OCI-LY3 (cell line): ENCODE data around the gene GRIK4.

ENCODE experiments used
- H2AFZ ChIP-seq: fragments of 200-600, 300-600 bp; shearing (Covaris generic); 2 replicates; pipeline ENCODE4 v1.6.0; 2014; ENCODE audit warnings: antibody characterized with exemption, low read depth, low read length
- H3K27ac ChIP-seq: fragments of 200-600, 300-600 bp; sonication (generic); 2 replicates; pipeline ENCODE4 v1.5.1; 2014; ENCODE audit warnings: mild to moderate bottlenecking, low read length, moderate library complexity, mixed read lengths
- H3K27me3 ChIP-seq: fragments of 200-600, 300-600 bp; sonication (generic); 2 replicates; pipeline ENCODE4 v1.6.1; 2014; ENCODE audit warnings: low read depth, low read length, mixed read lengths
- H3K36me3 ChIP-seq: fragments of 200-600, 300-600 bp; sonication (generic); replicated peaks from 2 replicates; pipeline ENCODE3; 2014; ENCODE audit warnings: low read depth, low read length, mixed read lengths
- H3K4me1 ChIP-seq: fragments of 300-600, 200-600 bp; sonication (generic); 2 replicates; pipeline ENCODE4 v1.6.1; 2014; ENCODE audit warnings: low read length, mixed read lengths
- H3K4me2 ChIP-seq: fragments of 200-600, 300-600 bp; sonication (generic); 2 replicates; pipeline ENCODE4 v1.6.1; 2014; ENCODE audit warnings: low read length, mixed read lengths
- H3K4me3 ChIP-seq: fragments of 300-600, 200-600 bp; sonication (generic); 2 replicates; pipeline ENCODE4 v1.5.1; 2014; ENCODE audit warnings: antibody characterized with exemption, mild to moderate bottlenecking, low read length, moderate library complexity
- H3K79me2 ChIP-seq: fragments of 300-600, 200-600 bp; shearing (Covaris generic); 2 replicates; pipeline ENCODE4 v1.6.1; 2014; ENCODE audit warnings: mild to moderate bottlenecking, low read length, mixed read lengths
- H3K9ac ChIP-seq: fragments of 300-600, 200-600 bp; shearing (Covaris generic); 2 replicates; pipeline ENCODE4 v1.6.0; 2014; ENCODE audit warnings: mild to moderate bottlenecking, low read length, moderate library complexity
- H3K9me3 ChIP-seq: fragments of 200-600, 300-600 bp; shearing (Covaris generic); 2 replicates; pipeline ENCODE4 v1.6.1; 2014; ENCODE audit warnings: low read length, mixed read lengths; ENCODE audit not compliant: insufficient read depth
- H4K20me1 ChIP-seq: fragments of 200-600, 300-600 bp; sonication (generic); 2 replicates; pipeline ENCODE4 v1.6.1; 2016; ENCODE audit warnings: low read length, mixed read lengths; ENCODE audit not compliant: insufficient read depth
- CTCF ChIP-seq: fragments of 200-600, 300-600 bp; sonication (generic); IDR thresholded peaks from 2 replicates; pipeline ENCODE4 v1.5.1; 2014; ENCODE audit warnings: antibody characterized with exemption, low read length, low read depth
- EZH2phosphoT487 ChIP-seq: fragments of 200-600 bp; shearing (Covaris generic); IDR thresholded peaks from 2 replicates; pipeline ENCODE4 v1.6.1; 2018; ENCODE audit warnings: antibody characterized with exemption, mixed run types, low read depth

GRIK4 gene

GRCh38 chr11:120722524-120722923 is 211.0 kb downstream of the GRIK4 start:
- TF ChIP-seq EZH2phosphoT487 (no peak), CTCF (no peak)
- H3K27me3 ChIP-seq: peaks cover 16% of the 10 kb centered on the region
- no peaks in the 10 kb centered on the region for H3K36me3 ChIP-seq
- no peaks in the 10 kb centered on the region for H4K20me1 ChIP-seq
- H3K9me3 ChIP-seq: no peaks in the 10 kb centered on the region
- H3K4me3 ChIP-seq: no peak overlapping the region
- no peak overlapping the region for H2AFZ ChIP-seq
- no peaks in the 10 kb centered on the region for H3K79me2 ChIP-seq
- no peak overlapping the region for H3K9ac ChIP-seq
- no peak overlapping the region for H3K27ac ChIP-seq
- H3K4me2 ChIP-seq: no peak overlapping the region
- no peaks in the 10 kb centered on the region for H3K4me1 ChIP-seq

- H3K36me3 ChIP-seq: no peaks in the 10 kb centered on the region
- H3K27ac ChIP-seq: no peak overlapping the region
- no peak overlapping the region for H3K4me3 ChIP-seq
- H3K27me3 ChIP-seq: peaks cover 9% of the 10 kb centered on the region; the same call in 1 of the 2 replicates
- H3K4me2 ChIP-seq: no peak overlapping the region
- no peaks in the 10 kb centered on the region for H3K79me2 ChIP-seq
- no peak overlapping the region for H3K9ac ChIP-seq
- no peaks in the 10 kb centered on the region for H3K9me3 ChIP-seq
- TF ChIP-seq CTCF (no peak), EZH2phosphoT487 (no peak)
- no peak overlapping the region for H2AFZ ChIP-seq
- no peaks in the 10 kb centered on the region for H3K4me1 ChIP-seq
- H4K20me1 ChIP-seq: no peaks in the 10 kb centered on the region
Observed at GRCh38 chr11:120723751-120724150, 212.2 kb downstream of the GRIK4 start.

- H3K27ac ChIP-seq: no peak overlapping the region
- TF ChIP-seq EZH2phosphoT487 (no peak), CTCF (no peak)
- H3K4me3 ChIP-seq: no peak overlapping the region
- no peaks in the 10 kb centered on the region for H3K36me3 ChIP-seq
- H2AFZ ChIP-seq: no peak overlapping the region
- H3K4me2 ChIP-seq: no peak overlapping the region
- H3K27me3 ChIP-seq: peaks cover 7% of the 10 kb centered on the region
- H3K9me3 ChIP-seq: no peaks in the 10 kb centered on the region
- no peak overlapping the region for H3K9ac ChIP-seq
- no peaks in the 10 kb centered on the region for H3K79me2 ChIP-seq
- H3K4me1 ChIP-seq: no peaks in the 10 kb centered on the region
- no peaks in the 10 kb centered on the region for H4K20me1 ChIP-seq
Observed at GRCh38 chr11:120727752-120728151, 216.2 kb downstream of the GRIK4 start.

- TF ChIP-seq EZH2phosphoT487: no peak
- no peaks in the 10 kb centered on the region for H3K4me1 ChIP-seq
- H3K27ac ChIP-seq: no peak overlapping the region
- peaks cover 7% of the 10 kb centered on the region for H3K27me3 ChIP-seq
- H4K20me1 ChIP-seq: no peaks in the 10 kb centered on the region
- no peaks in the 10 kb centered on the region for H3K9me3 ChIP-seq
- no peak overlapping the region for H2AFZ ChIP-seq
- no peaks in the 10 kb centered on the region for H3K79me2 ChIP-seq
- no peak overlapping the region for H3K9ac ChIP-seq
- H3K4me2 ChIP-seq: no peak overlapping the region
- no peaks in the 10 kb centered on the region for H3K36me3 ChIP-seq
- no peak overlapping the region for H3K4me3 ChIP-seq
Observed at GRCh38 chr11:120735035-120735434, 223.5 kb downstream of the GRIK4 start.

GRCh38 chr11:120738516-120739046 is 227.0 kb downstream of the GRIK4 start:
- no peaks in the 10 kb centered on the region for H4K20me1 ChIP-seq
- no peak overlapping the region for H3K9ac ChIP-seq
- TF ChIP-seq EZH2phosphoT487: no peak
- TF ChIP-seq CTCF: no peak
- no peaks in the 10 kb centered on the region for H3K9me3 ChIP-seq
- no peaks in the 10 kb centered on the region for H3K4me1 ChIP-seq
- no peak overlapping the region for H3K4me2 ChIP-seq
- no peaks in the 10 kb centered on the region for H3K36me3 ChIP-seq
- H2AFZ ChIP-seq: no peak overlapping the region
- no peaks in the 10 kb centered on the region for H3K79me2 ChIP-seq
- H3K27me3 ChIP-seq: 0 out of 2 replicates have a peak, but pooled peaks cover under 1% of the 10 kb centered on the region
- H3K4me3 ChIP-seq: no peak overlapping the region
- no peak overlapping the region for H3K27ac ChIP-seq
